GOT3 (cell line): ENCODE measurements around the gene TEX38.
A peak's percentile ranks its signal among the peaks of the same experiment; 100 is the strongest.
"Not testable (repeated sequence)": the region's sequence is repeated elsewhere in the genome, so short reads cannot be mapped to it uniquely, and the experiment has no call there.

ENCODE experiments used
- DNase-seq: peaks from one replicate; lab custom pipeline; 2025; ENCODE audit warnings: mixed read lengths; lab: John Stamatoyannopoulos, UW

The TEX38 gene

GRCh38 chr1:46687921-46688509, 16.4 kb downstream of the TEX38 start:
- no peak for DNase-seq

DNA sequence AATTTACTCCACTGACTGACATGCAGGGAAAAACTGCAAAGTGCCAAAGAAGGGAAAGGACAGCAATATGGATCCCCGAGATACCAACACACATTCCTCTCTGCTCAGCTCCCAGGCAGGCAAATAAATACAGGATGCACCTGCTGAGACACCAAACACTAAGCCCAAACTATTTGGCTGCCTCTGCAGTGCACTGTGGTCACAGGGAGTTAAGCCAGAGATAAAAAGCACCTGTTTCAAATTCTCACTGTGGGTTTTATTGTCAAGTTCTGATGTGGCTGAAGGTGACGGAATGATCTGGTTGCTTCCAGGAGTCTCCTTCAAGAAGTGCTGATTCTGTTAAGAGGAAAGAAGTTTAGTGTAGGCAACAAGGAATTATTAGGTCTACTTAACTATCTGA, 17.7 kb downstream of the TEX38 start:
- no peak for DNase-seq

DNA sequence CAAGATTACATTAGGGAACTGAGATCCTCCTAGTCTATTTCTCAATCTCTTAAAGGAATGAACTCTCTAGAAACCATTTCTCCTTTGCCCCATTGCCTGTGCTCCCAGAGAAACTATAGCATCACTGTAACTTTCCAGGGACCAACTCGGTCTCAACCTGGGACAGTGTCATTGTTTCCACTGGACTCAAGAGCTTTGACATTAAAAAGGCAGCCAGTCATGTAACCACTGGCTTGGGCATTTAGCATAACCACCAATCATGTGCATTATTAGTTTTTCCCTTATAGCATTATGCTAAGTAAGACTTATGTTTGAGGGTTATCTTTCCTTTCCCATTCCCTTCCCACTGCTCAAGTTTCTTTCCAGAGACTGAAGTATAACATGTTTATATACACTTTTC, 18.2 kb downstream of the TEX38 start:
- no peak for DNase-seq

- DNase-seq, result no peak
Observed at GRCh38 chr1:46690931-46691421, 19.3 kb downstream of the TEX38 start.

GRCh38 chr1:46691997-46692790, 20.5 kb downstream of the TEX38 start:
- DNase-seq, result no peak

DNA sequence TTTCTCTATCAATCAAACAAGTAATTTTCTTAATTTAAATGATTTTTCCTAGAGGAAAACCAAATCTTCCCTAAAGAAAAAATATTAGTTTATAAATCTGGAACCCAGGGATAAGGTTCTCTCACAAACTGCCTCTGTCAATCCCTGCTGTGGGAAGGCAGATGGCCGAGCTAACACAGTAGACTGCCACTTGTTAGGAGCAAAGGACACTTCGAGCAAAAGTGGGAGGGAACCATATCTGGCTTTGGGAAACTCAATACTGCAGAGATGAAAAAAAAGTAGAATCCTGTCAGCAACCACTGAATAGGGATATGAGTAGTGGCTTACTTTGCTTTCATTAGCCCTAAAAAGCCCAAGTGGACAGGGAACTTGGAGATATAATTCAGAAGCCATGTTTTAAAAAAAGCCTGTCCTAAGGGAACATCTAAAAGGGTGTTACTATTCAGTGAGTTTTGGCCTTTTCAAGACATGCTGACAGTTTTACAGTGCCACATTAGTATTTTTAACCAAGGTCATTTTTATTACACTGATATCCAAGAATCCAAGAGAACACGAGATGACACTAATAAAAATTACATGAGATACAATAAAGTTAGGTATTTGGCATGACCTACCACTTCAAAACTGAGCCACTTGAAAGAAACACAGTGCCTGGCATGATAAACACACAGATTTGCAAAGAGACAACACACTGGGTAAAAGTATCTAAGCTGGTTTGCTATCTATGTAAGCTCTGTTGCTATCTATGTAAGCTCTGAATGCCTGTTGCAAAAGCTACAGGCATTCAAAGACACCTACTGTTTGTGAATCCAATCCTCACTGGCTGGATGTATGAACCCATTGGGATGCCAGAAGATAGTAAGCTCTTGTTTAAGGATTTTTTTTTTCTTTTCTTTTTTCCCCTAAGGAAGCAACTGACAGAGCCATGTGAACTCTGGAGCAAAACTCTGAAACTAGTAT, 21.4 kb downstream of the TEX38 start:
- no peak for DNase-seq

- DNase-seq, result not testable (repeated sequence)
Observed at GRCh38 chr1:46694676-46695075, 23.0 kb downstream of the TEX38 start.

DNA sequence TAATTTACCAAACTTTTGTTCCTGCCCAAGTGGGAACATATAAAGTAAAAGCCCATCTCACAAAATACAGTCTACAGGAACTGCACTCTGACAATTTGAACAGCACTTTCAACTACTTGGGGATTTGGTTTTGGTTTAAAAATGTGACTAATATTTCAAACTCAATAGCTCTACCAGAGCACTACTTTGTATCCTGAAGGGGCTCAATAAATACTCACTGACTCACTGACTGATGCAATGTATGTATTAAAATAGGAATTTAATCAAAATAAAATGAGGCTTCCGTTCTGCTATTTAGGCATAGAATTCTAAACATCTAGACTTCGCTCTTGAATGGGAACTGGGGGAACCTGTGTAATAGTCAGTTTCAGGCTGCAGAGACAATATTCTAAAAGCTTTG, 25.4 kb downstream of the TEX38 start:
- DNase-seq, result no peak

DNA sequence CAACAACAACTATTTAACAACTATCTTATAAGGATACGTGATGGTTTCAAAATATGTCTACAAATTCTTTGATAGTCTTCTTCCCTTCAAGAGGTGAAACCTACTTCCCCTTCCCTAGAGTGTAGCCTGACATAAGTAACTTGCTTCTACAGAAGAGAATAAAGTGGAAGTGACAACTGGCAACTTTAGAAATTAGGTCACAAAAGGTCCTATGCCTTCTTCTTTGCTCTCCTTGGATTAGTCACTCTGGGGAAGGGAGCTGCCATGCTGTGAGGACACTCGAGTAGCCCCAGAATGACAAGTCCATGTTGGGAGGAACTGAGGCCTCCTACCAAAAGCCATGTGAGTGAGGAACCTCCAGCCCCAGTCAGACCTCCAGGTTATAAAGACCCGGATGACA, 28.0 kb downstream of the TEX38 start:
- DNase-seq, result no peak

DNA sequence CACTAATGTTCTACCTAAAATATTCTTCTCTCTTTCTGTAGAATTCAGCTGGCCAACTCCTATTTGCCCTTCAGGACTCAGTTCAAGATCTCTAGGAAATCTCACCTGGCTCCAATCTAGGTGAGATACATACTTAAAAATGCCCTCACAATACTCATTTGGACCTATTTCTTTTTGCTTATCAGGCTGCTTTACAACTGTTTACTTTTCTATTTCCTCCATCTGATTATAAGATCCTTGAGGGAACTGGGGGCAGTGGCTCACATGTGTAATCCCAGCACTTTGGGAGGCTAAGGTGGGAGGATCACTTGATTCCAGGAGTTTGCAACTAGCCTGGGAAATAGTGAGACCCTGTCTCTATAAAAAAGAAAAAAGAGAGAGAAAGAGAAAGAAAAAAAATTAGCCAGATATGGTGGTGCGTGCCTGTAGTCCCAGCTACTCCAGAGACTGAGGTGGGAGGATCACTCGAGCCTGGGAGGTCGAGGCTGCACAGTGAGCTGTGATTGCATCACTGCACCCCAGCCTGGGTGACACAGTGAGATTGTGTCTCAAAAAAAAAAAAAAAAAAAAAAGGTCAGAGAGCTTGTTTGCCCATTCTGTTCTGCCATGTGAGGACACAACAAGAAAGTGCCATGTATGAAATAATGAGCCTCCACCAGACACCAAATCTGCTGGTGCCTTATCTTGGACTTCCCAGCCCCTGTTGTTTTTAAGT, 32.4 kb downstream of the TEX38 start:
- no peak for DNase-seq

DNA sequence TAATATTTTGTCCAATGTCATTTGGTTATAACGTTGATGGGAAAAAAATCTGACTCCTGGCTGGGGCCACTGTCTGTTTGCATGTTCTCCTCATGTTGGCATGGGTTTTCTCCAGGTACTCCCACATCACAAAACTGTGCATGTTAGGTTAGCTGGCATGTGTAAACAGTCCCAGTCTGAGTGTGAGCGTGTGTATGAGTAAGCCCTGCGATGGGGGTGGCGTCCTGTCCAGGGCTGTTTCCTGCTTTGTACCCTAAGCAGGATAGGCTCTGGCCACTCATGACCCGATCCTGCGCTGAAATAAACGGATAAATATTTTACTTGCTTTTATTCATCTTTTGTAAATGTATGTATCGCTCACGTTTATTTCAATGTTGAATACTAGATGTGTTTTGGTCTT, 33.8 kb downstream of the TEX38 start:
- DNase-seq, result no peak

GRCh38 chr1:46708121-46708520, 36.5 kb downstream of the TEX38 start:
- DNase-seq, result no peak

DNA sequence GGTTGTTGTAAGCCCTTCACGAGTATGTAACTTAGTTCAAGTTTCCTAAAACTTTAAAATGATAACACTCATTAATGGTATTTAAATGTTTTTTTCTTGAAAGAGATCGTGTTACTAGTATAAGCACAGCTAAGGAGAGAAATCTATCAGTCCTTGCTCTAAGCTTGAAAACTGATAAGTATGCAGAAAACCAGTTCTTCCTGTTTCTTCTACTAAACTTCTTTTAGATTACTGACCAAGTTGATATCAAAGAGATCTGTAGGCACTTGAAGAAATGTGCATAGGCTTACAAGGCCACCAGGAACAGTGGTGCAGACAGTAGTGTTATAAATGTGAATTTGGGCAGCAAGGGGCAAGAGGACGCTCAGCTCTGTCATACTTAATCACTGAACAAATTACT, 43.3 kb downstream of the TEX38 start:
- DNase-seq, result no peak

- DNase-seq, result no peak
Observed at GRCh38 chr1:46717654-46718053, 46.0 kb downstream of the TEX38 start.

DNA sequence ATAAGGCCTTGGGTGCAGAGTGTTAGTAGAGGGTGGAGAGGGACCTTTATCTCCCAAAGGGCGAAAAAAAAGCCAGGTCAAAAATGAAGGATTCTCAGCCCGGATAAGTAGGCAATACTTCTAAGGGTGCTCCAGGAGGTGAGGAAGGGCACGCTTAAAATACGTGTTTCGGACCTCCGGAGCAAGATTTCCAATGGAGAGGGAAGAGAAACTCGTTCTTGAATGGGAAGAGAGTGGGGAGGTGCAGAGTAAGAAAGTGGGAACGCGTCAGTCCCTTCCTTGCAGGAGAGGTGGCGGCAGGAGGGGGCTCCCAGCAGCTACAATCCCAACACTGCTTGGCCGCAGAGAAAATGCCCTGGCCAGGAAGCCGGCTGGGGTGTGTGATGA, 46.7 kb downstream of the TEX38 start:
- no peak for DNase-seq

DNA sequence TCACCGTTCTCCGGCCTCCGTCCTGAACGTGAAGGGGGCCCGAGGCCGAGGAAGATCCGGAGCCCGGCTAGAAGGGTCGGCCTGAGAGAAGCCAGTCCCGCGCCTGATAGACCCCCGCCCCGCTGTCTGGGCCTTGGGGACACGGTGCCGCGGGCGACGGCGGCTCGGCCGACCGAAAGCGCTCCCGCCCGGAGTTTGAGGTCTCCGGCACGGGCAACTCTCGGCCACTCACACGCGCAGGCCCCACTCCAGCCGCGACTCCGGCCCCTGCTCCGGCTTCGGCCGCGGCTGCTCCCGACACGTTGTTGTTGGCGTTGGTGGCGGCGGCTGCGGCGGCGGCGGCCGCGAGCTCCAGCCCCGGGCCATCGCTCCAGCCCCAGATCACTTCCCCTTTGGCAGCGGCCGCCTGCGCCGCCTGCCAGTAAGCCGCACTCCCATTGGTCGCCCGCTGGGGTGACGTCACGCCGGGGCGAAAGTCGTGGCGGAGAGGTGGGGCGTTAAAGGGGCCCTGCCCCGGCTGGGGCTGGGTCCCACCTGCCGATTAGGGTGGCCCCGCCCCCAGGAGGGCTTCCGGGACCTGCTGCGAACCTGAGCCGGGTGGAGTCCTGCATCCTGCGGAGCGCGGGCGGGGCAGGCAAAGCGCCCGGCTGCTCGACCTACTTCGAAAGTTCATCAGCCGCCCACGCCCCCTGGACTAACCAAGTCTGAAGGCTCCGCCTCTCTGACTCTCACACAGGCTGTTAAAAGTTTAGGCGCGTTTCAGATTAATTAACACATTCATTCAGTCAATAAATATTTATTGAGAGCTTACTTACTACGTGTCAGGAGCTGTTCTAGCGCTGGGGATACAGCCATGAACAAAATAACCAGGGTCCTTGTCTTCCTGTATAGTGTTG, 47.3 kb downstream of the TEX38 start, which contains the start of gene EFCAB14:
TSS of gene EFCAB14 (minus strand) at position 388 of the 896 bp plus-strand sequence. CDS start 1,027 bp downstream, outside the sequence.
- DNase-seq, result peak; percentile 84

DNA sequence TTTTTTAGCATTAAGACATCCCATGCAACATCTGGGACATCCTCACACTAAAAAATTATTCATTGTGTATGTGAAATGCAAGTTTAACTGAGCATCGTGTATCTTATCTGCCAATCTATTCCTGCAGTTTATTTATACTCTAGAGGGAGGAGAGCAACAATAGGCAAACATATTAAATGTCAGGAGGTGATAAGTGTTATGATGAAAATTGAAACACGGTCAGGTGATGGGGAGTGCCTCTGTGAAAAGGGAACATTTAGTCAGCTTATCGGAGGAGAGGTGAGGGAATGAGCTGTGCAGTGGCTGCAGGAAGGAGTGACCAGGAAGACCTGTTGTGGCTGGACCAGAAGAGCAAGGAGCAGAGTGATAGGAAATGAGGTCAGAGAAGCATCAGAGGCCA, 48.0 kb downstream of the TEX38 start:
- DNase-seq, result no peak

GRCh38 chr1:46720319-46720718, 48.7 kb downstream of the TEX38 start:
- not testable (repeated sequence) for DNase-seq

- no peak for DNase-seq
Observed at GRCh38 chr1:46721204-46721603, 49.5 kb downstream of the TEX38 start.

- no peak for DNase-seq
Observed at GRCh38 chr1:46721686-46722205, 50.1 kb downstream of the TEX38 start.
